HUES6 (cell line): ENCODE measurements around the gene DYNLT2.
A peak's percentile ranks its signal among the peaks of the same experiment; 100 is the strongest.
"Not testable (repeated sequence)": the region's sequence is repeated elsewhere in the genome, so short reads cannot be mapped to it uniquely, and the experiment has no call there.

Source experiments
- H3K27ac ChIP-seq: 2 replicates; pipeline ENCODE4 v1.7.0; 2013; ENCODE audit warnings: low read depth, mild to moderate bottlenecking, low read length, inconsistent platforms
- H3K27me3 ChIP-seq: 2 replicates; pipeline ENCODE4 v1.6.1; 2013; ENCODE audit warnings: low read length; ENCODE audit not compliant: control insufficient read depth, insufficient read depth
- H3K36me3 ChIP-seq: 2 replicates; pipeline ENCODE4 v1.6.1; 2013; ENCODE audit warnings: low read length; ENCODE audit not compliant: control insufficient read depth, insufficient read depth
- H3K4me1 ChIP-seq: 2 replicates; pipeline ENCODE4 v1.6.1; 2013; ENCODE audit warnings: low read length; ENCODE audit not compliant: control insufficient read depth, insufficient read depth
- H3K4me3 ChIP-seq: 2 replicates; pipeline ENCODE4 v1.5.1; 2013; ENCODE audit warnings: low read depth, low read length
- H3K9ac ChIP-seq: one replicate; pipeline ENCODE4 v1.6.1; 2013; ENCODE audit warnings: mild to moderate bottlenecking, low read length
- H3K9me3 ChIP-seq: 2 replicates; pipeline ENCODE4 v1.6.1; 2013; ENCODE audit warnings: low read depth, low read length; ENCODE audit not compliant: control insufficient read depth, insufficient read depth

The DYNLT2 gene

DNA sequence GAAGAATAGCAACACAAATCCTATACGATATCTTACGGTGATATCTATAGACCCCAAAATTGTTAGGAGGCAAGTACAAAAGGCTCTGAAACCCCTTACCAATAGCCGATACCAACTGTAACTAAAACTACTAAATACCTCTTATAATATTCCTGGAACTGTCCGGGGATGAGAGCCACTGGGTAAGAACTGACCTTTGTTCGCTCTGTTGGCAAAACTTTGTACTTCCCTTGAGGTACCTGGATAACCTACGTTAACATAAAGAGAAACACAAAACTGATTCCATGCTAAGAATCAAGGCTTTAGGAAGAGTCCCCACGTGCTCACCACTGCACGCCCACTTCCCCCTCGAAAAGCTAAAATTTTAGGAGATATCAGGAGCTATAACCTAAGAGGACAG lies 36.8 kb downstream of the DYNLT2 start:
- Histone ChIP-seq H3K27ac (no peak overlapping the region), H3K4me3 (no peak overlapping the region), H3K36me3 (peaks cover 84% of the 10 kb centered on the region)

DNA sequence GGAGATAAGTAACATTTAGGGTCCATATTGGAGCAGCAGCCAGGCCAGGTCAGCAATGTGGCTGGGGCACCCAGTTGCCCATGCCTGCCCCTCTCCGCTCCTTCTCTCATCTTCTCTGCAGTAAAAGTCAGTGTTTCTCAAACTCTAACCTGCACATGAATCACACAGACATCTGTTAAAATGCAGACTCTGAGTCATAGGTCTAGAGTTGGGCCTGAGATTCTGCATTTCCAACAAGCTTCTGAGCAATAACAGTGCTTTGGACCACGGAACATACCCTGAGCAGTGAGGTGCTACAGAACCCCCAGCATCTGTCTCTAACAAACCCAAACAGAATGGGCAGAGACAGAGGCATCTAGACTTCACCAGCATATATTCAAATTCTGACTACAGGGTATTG lies 37.2 kb downstream of the DYNLT2 start:
- Histone ChIP-seq H3K9ac (no peak overlapping the region), H3K27ac (no peak overlapping the region), H3K4me1 (no peaks in the 10 kb centered on the region), H3K27me3 (no peaks in the 10 kb centered on the region), H3K9me3 (no peaks in the 10 kb centered on the region), H3K4me3 (no peak overlapping the region), H3K36me3 (peaks cover 86% of the 10 kb centered on the region)

More for the DNA sequence above, 36.8 kb downstream of the DYNLT2 start:
- Histone ChIP-seq H3K4me1 (no peaks in the 10 kb centered on the region), H3K27me3 (no peaks in the 10 kb centered on the region), H3K9me3 (no peaks in the 10 kb centered on the region), H3K9ac (no peak overlapping the region)

DNA sequence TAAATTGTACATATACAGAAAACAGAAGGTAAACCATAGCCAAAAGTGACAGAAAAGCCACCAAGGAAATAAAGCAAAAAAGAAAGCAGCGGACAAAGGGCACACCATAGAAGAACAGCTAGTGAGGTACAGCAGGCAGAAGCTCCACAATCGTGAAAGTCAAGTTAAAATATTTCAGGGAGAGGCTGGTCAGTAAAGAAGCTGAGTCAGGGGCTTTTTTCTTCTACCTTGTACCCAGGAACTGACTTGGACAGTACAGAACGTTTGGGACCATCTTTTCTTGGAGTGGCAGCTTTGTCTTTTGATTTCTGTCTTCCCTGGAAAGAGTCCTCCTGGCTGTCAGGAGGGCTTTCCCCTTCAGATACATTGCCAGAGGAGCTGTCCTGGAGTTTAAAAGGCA lies 41.4 kb downstream of the DYNLT2 start:
- Histone ChIP-seq H3K36me3 (peaks cover 85% of the 10 kb centered on the region), H3K9ac (no peak overlapping the region), H3K4me3 (no peak overlapping the region), H3K4me1 (peaks cover 3% of the 10 kb centered on the region; the same call in 1 of the 2 replicates), H3K9me3 (no peaks in the 10 kb centered on the region), H3K27ac (no peak overlapping the region), H3K27me3 (no peaks in the 10 kb centered on the region)

DNA sequence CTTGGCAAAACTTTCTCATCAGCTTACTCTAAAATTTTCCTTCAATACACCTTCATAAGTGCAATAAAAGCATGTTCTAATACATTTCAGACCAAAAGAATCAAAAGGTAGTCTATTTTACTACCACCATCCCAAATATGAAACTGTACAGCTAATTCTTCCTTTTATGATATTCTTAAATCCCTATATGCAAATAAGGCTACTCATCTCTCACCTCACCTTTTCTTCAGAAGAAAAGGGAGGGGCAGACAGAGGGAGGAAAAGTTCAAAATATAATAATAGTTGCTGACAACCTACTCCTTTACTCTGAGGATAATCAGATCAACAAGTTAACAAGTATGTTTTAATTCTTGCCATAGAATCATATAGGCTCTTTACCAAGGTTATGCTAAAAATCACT lies 42.1 kb downstream of the DYNLT2 start:
- H3K36me3 ChIP-seq, result peaks cover 81% of the 10 kb centered on the region
- no peak overlapping the region for H3K4me3 ChIP-seq
- H3K27ac ChIP-seq, result no peak overlapping the region
- no peaks in the 10 kb centered on the region for H3K27me3 ChIP-seq
- no peaks in the 10 kb centered on the region for H3K9me3 ChIP-seq
- H3K4me1 ChIP-seq, result peaks cover 7% of the 10 kb centered on the region; the same call in 1 of the 2 replicates
- H3K9ac ChIP-seq, result no peak overlapping the region

DNA sequence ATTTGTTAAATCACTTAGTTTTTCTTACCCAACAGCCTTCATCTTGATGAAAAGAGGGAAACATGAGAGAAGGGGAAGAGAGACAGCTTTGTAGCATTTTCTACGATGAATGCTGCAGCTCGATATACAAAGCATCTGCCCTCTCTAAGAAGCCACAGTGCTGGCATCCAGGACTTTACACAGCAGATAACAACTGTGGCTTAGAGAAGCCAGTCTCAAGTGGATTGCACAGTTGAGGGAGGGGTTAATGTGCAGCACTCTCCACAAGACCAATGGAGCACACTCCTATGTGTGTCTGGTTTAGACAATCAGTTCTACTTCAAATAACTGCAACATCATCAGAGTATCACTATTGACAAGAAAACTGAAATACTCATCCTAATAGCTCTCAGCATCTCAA lies 43.6 kb downstream of the DYNLT2 start:
- Histone ChIP-seq H3K9ac (no peak overlapping the region), H3K9me3 (no peaks in the 10 kb centered on the region), H3K36me3 (peaks cover 70% of the 10 kb centered on the region), H3K27me3 (no peaks in the 10 kb centered on the region), H3K4me3 (no peak overlapping the region), H3K4me1 (peaks cover 17% of the 10 kb centered on the region), H3K27ac (no peak overlapping the region)

DNA sequence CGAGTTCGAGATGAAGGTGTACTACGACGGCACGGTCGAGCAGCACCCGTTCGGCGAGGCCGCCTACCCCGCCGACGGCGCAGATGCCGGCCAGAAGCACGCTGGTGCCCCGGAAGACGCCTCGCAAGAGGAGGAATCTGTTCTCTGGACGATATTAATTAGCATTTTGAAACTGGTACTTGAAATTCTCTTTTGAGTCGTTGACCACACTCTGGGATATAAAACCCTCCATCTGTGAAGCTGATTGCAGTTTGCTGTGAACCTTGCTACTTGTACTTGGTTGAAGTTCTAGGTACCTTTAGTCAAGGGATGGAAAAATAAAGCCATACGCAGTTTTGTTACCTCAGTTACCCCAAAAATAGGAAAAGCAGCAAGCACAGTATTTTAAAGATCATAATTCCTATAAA lies 48.5 kb downstream of the DYNLT2 start:
- peak overlapping the region; percentile 97 for H3K9ac ChIP-seq
- H3K27ac ChIP-seq, result peak overlapping the region; percentile 98
- peak overlapping the region; percentile 99 for H3K4me3 ChIP-seq
- H3K9me3 ChIP-seq, result no peaks in the 10 kb centered on the region
- peaks cover 36% of the 10 kb centered on the region for H3K36me3 ChIP-seq
- peaks cover 27% of the 10 kb centered on the region for H3K4me1 ChIP-seq
- no peaks in the 10 kb centered on the region for H3K27me3 ChIP-seq

DNA sequence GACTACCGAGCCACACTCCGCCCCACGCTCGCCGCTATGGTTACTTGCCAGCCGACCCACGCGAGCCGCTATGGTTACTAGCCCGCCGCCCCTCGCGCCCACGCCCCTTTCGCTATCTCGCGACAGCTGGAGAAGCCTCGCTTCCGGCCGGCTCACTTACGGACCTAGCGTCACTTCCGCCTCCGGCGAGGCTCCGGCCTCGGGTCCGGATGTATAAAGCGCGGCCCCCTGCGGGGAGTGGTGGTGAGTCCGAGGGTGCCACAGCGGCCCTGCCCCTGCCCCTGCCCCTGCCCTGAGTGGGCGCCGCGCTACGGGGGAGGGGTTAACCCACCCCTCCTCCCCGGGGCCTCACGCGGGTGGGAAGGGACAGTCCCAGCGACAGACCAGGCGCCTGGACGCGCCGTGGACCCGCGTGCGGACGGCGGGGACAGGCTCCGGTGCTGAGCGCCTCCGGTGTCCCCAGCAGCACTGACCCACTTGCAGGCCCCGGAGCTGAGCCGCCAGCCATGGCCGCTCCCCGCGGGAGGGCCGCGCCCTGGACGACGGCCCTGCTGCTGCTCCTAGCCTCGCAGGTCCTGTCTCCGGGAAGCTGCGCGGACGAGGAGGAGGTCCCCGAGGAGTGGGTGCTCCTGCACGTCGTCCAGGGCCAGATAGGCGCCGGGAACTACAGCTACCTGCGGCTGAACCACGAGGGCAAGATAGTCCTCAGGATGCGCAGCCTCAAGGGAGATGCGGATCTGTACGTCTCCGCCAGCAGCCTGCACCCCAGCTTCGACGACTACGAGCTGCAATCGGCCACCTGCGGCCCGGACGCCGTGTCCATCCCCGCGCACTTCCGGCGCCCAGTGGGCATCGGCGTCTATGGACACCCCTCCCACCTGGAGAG lies 49.2 kb downstream of the DYNLT2 start, which contains the start of the genes C6orf120 and WDR27:
Gene C6orf120, plus strand, starts transcription at position 173 of the 886 bp plus-strand sequence. Its CDS starts 334 bp downstream, at position 507.
Gene WDR27, minus strand, starts transcription at position 76 of the 886 bp plus-strand sequence. CDS start 13,024 bp downstream, outside the sequence.
- Histone ChIP-seq H3K9me3 (no peaks in the 10 kb centered on the region), H3K4me1 (peaks cover 27% of the 10 kb centered on the region), H3K27ac (peak within 1 kb of the TSS; percentile 98), H3K9ac (peak within 1 kb of the TSS; percentile 97), H3K27me3 (no peaks in the 10 kb centered on the region), H3K36me3 (peaks cover 32% of the 10 kb centered on the region), H3K4me3 (peak within 1 kb of the TSS; percentile 99)

DNA sequence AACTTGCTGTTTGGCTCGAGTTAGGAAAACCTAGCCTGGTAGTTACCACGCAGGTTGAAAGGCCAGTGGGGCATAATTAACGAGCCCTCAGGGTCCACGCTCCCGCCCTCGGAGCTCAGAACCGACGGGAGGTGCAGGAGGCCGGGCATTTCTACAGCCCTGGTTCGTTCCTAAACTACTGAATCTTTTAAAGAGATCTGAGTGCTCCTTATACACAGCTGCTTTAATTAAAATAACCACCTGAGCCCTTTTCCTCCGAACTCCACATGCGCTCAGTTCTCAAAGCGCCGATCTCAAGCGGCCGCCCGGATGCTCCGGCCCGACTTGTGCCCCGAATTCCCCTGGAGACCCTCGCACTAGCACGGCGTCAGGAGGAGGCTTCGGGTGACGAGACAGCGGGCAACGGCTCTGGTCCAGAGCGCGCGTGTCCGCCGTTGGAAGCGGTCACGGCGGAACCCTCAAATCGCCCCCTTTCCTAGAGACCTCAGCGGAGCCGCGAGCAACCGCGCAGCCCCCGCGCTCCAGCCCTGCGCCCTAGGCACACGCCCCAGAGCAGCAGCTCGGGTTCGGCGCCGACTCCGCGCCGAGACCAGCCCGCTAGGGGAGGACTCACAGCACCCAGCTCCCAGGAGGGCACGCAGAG lies 49.9 kb downstream of the DYNLT2 start:
- Histone ChIP-seq H3K4me3 (peak overlapping the region; percentile 99), H3K36me3 (peaks cover 27% of the 10 kb centered on the region), H3K9ac (peak overlapping the region; percentile 97), H3K9me3 (peaks cover under 1% of the 10 kb centered on the region; the same call in 1 of the 2 replicates), H3K27ac (peak overlapping the region; percentile 98; the same call in 1 of the 2 replicates), H3K4me1 (peaks cover 27% of the 10 kb centered on the region), H3K27me3 (no peaks in the 10 kb centered on the region)

DNA sequence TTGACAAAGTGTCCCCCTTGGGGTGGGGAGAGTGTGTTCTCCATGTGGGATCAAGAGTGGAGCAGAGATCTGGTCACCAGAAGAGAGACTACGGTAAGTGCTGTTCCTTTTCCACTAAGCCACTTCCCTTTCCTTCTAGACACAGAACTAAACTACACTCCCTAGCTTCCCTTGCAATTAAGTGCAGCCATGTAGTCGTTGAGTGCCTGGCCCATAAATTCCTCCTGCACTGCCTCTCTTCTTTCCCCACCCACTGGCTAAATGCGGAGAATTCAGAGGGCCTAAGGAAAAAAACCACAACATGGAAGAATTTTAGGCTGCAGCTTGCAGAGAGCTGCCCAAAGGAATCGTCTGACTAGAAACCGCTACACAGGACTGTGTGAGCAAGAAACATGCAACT lies 51.1 kb downstream of the DYNLT2 start:
- H3K4me3 ChIP-seq, result peak overlapping the region; percentile 99
- peaks cover 5% of the 10 kb centered on the region; the same call in 1 of the 2 replicates for H3K9me3 ChIP-seq
- peak overlapping the region; percentile 97 for H3K9ac ChIP-seq

DNA sequence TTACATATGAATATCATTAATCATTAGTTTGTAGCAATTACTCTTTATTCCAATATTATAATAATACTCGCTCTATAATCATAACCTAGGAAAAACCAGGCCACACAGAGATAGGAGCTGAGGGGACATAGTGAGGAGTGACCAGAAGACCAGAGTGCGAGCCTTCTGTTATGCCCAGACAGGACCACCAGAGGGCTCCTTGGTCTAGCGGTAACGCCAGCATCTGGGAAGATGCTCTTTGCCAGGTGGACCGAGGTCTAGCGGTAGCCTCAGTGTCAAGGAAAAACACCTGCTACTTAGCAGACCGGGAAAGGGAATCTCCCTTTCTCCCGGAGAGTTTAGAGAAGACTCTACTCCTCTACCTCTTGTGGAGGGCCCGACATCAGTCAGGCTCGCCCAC lies 54.3 kb downstream of the DYNLT2 start:
- peaks cover 12% of the 10 kb centered on the region; the same call in 1 of the 2 replicates for H3K9me3 ChIP-seq

More for the DNA sequence above, 51.1 kb downstream of the DYNLT2 start:
- peaks cover 23% of the 10 kb centered on the region for H3K4me1 ChIP-seq
- H3K36me3 ChIP-seq, result peaks cover 31% of the 10 kb centered on the region
- no peaks in the 10 kb centered on the region for H3K27me3 ChIP-seq
- peak overlapping the region; percentile 29; the same call in 1 of the 2 replicates for H3K27ac ChIP-seq

DNA sequence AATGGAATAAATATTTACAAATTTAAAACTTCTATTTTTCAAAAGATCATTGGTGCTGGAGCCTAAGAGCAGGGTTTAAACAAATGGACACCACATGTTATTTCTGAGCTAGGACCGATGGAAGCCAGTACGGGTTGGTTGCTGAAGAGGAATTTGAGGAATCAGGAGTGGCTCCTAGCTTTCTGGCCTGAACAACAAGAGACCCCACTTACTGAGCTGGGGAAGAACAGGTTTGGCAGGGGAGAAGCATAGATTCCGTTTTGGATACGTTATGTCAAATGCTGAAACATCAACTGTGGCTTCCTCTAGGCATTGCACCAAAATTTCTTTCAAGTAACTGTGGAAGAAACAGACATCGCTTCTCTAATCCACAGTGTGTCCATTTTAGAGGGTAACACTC lies 56.2 kb downstream of the DYNLT2 start:
- Histone ChIP-seq H3K4me1 (peaks cover 3% of the 10 kb centered on the region), H3K4me3 (no peak overlapping the region), H3K9ac (no peak overlapping the region), H3K27me3 (no peaks in the 10 kb centered on the region), H3K9me3 (peaks cover 12% of the 10 kb centered on the region; the same call in 1 of the 2 replicates), H3K36me3 (peaks cover 59% of the 10 kb centered on the region), H3K27ac (no peak overlapping the region)

More for the DNA sequence above, 54.3 kb downstream of the DYNLT2 start:
- not testable (repeated sequence) for H3K27me3 ChIP-seq, H3K4me1 ChIP-seq, H3K27ac ChIP-seq, H3K4me3 ChIP-seq, H3K9ac ChIP-seq
- H3K36me3 ChIP-seq, result peaks cover 48% of the 10 kb centered on the region
